Neuron (in vitro differentiated cells): ENCODE data around the gene MEP1A.
"Not testable (repeated sequence)": the region's sequence is repeated elsewhere in the genome, so short reads cannot be mapped to it uniquely, and the experiment has no call there.

Experiments
- H2AFZ ChIP-seq: one replicate; pipeline ENCODE4 v1.6.1; 2013; ENCODE audit warnings: low read depth, mild to moderate bottlenecking, inconsistent platforms, low read length, moderate library complexity
- H3K27me3 ChIP-seq: one replicate; pipeline ENCODE4 v1.6.1; 2013; ENCODE audit warnings: low read length; ENCODE audit not compliant: insufficient read depth
- H3K36me3 ChIP-seq: one replicate; pipeline ENCODE4 v1.6.1; 2013; ENCODE audit warnings: low read length; ENCODE audit not compliant: insufficient read depth
- H3K4me1 ChIP-seq: one replicate; pipeline ENCODE4 v1.6.1; 2013; ENCODE audit warnings: low read length; ENCODE audit not compliant: insufficient read depth
- H3K4me3 ChIP-seq: 2 replicates; pipeline ENCODE4 v1.5.1; 2013; ENCODE audit warnings: mild to moderate bottlenecking, low read length, moderate library complexity
- H3K9me3 ChIP-seq: one replicate; pipeline ENCODE4 v1.6.1; 2013; ENCODE audit warnings: low read length

The MEP1A gene

GRCh38 chr6:46821458-46821881, 28.3 kb downstream of the MEP1A start:
- Histone ChIP-seq H3K36me3 (no peaks in the 10 kb centered on the region), H2AFZ (no peak overlapping the region), H3K9me3 (no peaks in the 10 kb centered on the region), H3K27me3 (no peaks in the 10 kb centered on the region), H3K4me3 (no peak overlapping the region), H3K4me1 (no peaks in the 10 kb centered on the region)

GRCh38 chr6:46828939-46829338, 35.8 kb downstream of the MEP1A start:
- H3K36me3 ChIP-seq, result no peaks in the 10 kb centered on the region
- H3K4me3 ChIP-seq, result no peak overlapping the region
- no peak overlapping the region for H2AFZ ChIP-seq
- H3K27me3 ChIP-seq, result no peaks in the 10 kb centered on the region
- no peaks in the 10 kb centered on the region for H3K9me3 ChIP-seq
- H3K4me1 ChIP-seq, result no peaks in the 10 kb centered on the region

GRCh38 chr6:46832816-46833215, 39.6 kb downstream of the MEP1A start:
- Histone ChIP-seq H3K9me3 (no peaks in the 10 kb centered on the region), H2AFZ (no peak overlapping the region), H3K4me3 (no peak overlapping the region), H3K4me1 (no peaks in the 10 kb centered on the region), H3K36me3 (no peaks in the 10 kb centered on the region), H3K27me3 (peaks cover 2% of the 10 kb centered on the region)

GRCh38 chr6:46834257-46834916, 41.2 kb downstream of the MEP1A start:
- H3K27me3 ChIP-seq, H3K36me3 ChIP-seq, H3K4me1 ChIP-seq, H3K4me3 ChIP-seq, H2AFZ ChIP-seq, H3K9me3 ChIP-seq: not testable (repeated sequence)

GRCh38 chr6:46834991-46835390, 41.8 kb downstream of the MEP1A start:
- H3K4me3 ChIP-seq, H2AFZ ChIP-seq, H3K9me3 ChIP-seq, H3K36me3 ChIP-seq, H3K4me1 ChIP-seq, H3K27me3 ChIP-seq: not testable (repeated sequence)

GRCh38 chr6:46838033-46838432, 44.8 kb downstream of the MEP1A start:
- Histone ChIP-seq H3K4me1 (no peaks in the 10 kb centered on the region), H2AFZ (no peak overlapping the region), H3K36me3 (no peaks in the 10 kb centered on the region), H3K27me3 (peaks cover 2% of the 10 kb centered on the region), H3K4me3 (no peak overlapping the region), H3K9me3 (no peaks in the 10 kb centered on the region)

- not testable (repeated sequence) for H3K36me3 ChIP-seq, H3K4me1 ChIP-seq, H3K27me3 ChIP-seq, H3K4me3 ChIP-seq, H2AFZ ChIP-seq, H3K9me3 ChIP-seq
Measured at GRCh38 chr6:46842252-46842846, 49.2 kb downstream of the MEP1A start.

GRCh38 chr6:46845126-46845525, 51.9 kb downstream of the MEP1A start:
- no peak overlapping the region for H3K4me3 ChIP-seq
- no peak overlapping the region for H2AFZ ChIP-seq
- H3K27me3 ChIP-seq, result peaks cover 8% of the 10 kb centered on the region
- H3K9me3 ChIP-seq, result no peaks in the 10 kb centered on the region
- H3K4me1 ChIP-seq, result no peaks in the 10 kb centered on the region
- H3K36me3 ChIP-seq, result no peaks in the 10 kb centered on the region

- no peaks in the 10 kb centered on the region for H3K36me3 ChIP-seq
- no peak overlapping the region for H3K4me3 ChIP-seq
- H3K9me3 ChIP-seq, result no peaks in the 10 kb centered on the region
- H3K27me3 ChIP-seq, result peaks cover 12% of the 10 kb centered on the region
- H2AFZ ChIP-seq, result no peak overlapping the region
- no peaks in the 10 kb centered on the region for H3K4me1 ChIP-seq
Measured at GRCh38 chr6:46848684-46849360, 55.6 kb downstream of the MEP1A start.

GRCh38 chr6:46849361-46849690, 56.1 kb downstream of the MEP1A start:
- Histone ChIP-seq H3K4me1 (no peaks in the 10 kb centered on the region), H3K4me3 (no peak overlapping the region), H2AFZ (no peak overlapping the region), H3K27me3 (peaks cover 12% of the 10 kb centered on the region), H3K9me3 (no peaks in the 10 kb centered on the region), H3K36me3 (no peaks in the 10 kb centered on the region)

GRCh38 chr6:46850792-46851191, 57.6 kb downstream of the MEP1A start:
- H3K4me1 ChIP-seq, result no peaks in the 10 kb centered on the region
- H3K9me3 ChIP-seq, result no peaks in the 10 kb centered on the region
- H2AFZ ChIP-seq, result no peak overlapping the region
- H3K27me3 ChIP-seq, result peaks cover 12% of the 10 kb centered on the region
- H3K36me3 ChIP-seq, result no peaks in the 10 kb centered on the region
- H3K4me3 ChIP-seq, result no peak overlapping the region

GRCh38 chr6:46851576-46851975, 58.4 kb downstream of the MEP1A start:
- not testable (repeated sequence) for H2AFZ ChIP-seq, H3K4me3 ChIP-seq, H3K9me3 ChIP-seq, H3K4me1 ChIP-seq, H3K36me3 ChIP-seq
- H3K27me3 ChIP-seq, result peaks cover 12% of the 10 kb centered on the region

- H3K4me3 ChIP-seq, H3K9me3 ChIP-seq, H3K36me3 ChIP-seq, H3K4me1 ChIP-seq, H2AFZ ChIP-seq, H3K27me3 ChIP-seq: not testable (repeated sequence)
Measured at GRCh38 chr6:46855966-46856365, 62.8 kb downstream of the MEP1A start.

- Histone ChIP-seq H3K4me3 (no peak overlapping the region), H3K4me1 (no peaks in the 10 kb centered on the region), H3K9me3 (no peaks in the 10 kb centered on the region), H2AFZ (no peak overlapping the region), H3K27me3 (no peaks in the 10 kb centered on the region), H3K36me3 (no peaks in the 10 kb centered on the region)
Measured at GRCh38 chr6:46862381-46862780, 69.2 kb downstream of the MEP1A start.
